Cardiac fibroblast (primary cell): ENCODE results near the gene ATP9A.
"Not testable (repeated sequence)": the region's sequence is repeated elsewhere in the genome, so short reads cannot be mapped to it uniquely, and the experiment has no call there.

Experiments
- DNase-seq, 2 donors: peaks; one replicate each; pipeline versions ENCODE4 v3.0.0 to v3.0.0-alpha.2; 2010; ENCODE audit warnings: low read depth in 2 of 2
- H3K4me3 ChIP-seq, 2 donors: replicated peaks in 1 of 2; 1 replicate in 1 of 2; 2 replicates in 1 of 2; pipeline ENCODE4 v1.5.1; 2011; ENCODE audit warnings: low read depth in 2 of 2, low read length in 2 of 2, mild to moderate bottlenecking in 2 of 2, moderate library complexity in 1 of 2
- TF ChIP-seq, protein P1 (sequence below): IDR thresholded peaks from one replicate; pipeline ENCODE4 v1.5.1; 2011; ENCODE audit warnings: low read depth, mild to moderate bottlenecking, low read length, inconsistent platforms

The ATP9A gene, protein sequence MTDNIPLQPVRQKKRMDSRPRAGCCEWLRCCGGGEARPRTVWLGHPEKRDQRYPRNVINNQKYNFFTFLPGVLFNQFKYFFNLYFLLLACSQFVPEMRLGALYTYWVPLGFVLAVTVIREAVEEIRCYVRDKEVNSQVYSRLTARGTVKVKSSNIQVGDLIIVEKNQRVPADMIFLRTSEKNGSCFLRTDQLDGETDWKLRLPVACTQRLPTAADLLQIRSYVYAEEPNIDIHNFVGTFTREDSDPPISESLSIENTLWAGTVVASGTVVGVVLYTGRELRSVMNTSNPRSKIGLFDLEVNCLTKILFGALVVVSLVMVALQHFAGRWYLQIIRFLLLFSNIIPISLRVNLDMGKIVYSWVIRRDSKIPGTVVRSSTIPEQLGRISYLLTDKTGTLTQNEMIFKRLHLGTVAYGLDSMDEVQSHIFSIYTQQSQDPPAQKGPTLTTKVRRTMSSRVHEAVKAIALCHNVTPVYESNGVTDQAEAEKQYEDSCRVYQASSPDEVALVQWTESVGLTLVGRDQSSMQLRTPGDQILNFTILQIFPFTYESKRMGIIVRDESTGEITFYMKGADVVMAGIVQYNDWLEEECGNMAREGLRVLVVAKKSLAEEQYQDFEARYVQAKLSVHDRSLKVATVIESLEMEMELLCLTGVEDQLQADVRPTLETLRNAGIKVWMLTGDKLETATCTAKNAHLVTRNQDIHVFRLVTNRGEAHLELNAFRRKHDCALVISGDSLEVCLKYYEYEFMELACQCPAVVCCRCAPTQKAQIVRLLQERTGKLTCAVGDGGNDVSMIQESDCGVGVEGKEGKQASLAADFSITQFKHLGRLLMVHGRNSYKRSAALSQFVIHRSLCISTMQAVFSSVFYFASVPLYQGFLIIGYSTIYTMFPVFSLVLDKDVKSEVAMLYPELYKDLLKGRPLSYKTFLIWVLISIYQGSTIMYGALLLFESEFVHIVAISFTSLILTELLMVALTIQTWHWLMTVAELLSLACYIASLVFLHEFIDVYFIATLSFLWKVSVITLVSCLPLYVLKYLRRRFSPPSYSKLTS

DNA sequence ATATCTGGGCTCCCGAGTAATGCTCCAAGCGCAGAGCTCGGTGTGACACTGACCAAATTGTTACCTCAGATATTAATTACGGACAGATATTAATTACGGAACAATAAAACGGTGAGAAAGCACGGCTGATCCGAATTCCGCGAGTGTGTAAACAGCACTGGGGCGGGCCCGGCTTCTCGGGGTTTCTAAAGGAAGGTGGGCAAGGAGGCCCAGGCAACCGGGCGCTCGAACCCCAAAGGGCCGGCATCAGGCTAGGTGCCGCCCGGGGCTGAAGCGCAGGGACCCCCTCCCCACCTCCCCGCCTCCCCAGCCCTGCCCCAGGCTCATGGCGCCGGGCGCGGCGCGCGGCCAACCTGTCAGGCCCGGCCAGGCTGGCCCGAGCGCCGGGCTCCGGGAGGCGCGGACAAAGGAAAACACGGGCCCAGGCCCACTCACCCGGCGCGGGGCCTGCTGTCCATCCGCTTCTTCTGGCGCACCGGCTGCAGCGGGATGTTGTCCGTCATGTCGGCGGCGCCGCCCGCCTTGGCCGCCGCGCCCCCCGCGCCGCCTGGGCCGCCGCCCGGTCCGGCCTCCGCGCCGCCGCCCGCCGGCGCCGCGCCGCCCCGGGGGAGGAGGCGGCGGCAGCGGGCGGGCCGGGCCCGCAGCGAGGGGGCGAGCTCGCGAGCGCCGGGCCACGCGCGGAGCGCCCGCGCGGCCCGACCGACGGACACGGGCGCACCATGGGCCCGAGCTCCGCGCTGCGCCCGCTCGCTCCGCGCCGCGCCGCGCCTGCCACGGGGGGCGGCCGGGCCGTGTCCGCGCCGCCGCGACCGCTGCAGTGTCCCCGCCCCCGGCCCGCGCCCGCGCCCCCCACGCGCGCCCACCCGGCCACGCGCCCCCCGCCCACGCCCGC lies at the start of gene ATP9A:
ATP9A (minus strand) TSS at position 524 of the 892 bp plus-strand sequence; CDS start at position 503, 21 bp downstream.
- TF ChIP-seq, protein P1, sequence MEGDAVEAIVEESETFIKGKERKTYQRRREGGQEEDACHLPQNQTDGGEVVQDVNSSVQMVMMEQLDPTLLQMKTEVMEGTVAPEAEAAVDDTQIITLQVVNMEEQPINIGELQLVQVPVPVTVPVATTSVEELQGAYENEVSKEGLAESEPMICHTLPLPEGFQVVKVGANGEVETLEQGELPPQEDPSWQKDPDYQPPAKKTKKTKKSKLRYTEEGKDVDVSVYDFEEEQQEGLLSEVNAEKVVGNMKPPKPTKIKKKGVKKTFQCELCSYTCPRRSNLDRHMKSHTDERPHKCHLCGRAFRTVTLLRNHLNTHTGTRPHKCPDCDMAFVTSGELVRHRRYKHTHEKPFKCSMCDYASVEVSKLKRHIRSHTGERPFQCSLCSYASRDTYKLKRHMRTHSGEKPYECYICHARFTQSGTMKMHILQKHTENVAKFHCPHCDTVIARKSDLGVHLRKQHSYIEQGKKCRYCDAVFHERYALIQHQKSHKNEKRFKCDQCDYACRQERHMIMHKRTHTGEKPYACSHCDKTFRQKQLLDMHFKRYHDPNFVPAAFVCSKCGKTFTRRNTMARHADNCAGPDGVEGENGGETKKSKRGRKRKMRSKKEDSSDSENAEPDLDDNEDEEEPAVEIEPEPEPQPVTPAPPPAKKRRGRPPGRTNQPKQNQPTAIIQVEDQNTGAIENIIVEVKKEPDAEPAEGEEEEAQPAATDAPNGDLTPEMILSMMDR, result no peak
- DNase-seq, result peak; percentile 19 to 41
- H3K4me3 ChIP-seq, result peak within 1 kb of the TSS; percentile 62 to 71

DNA sequence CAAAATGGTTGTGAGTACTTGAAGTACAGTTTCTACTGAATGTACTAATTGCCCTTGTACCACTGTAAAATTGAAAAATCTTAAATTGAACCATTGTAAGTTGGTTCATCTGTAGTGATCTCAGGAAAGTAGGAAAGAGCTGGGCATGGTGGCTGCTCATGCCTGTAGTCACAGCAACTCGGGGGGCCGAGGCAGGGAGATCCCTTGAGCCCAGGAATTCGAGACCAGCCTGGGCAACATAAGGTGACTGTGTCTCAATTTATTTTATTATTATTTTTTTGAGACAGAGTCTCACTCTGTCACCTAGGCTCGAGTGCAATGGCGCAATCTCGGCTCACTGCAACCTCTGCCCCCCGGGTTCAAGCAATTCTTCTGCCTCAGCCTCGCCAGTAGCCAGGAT lies 48.7 kb upstream of the ATP9A start:
- H3K4me3 ChIP-seq, DNase-seq: not testable (repeated sequence)

- TF ChIP-seq, protein P1, result no peak
- no peak overlapping the region for H3K4me3 ChIP-seq
- DNase-seq, result no peak
Observed at GRCh38 chr20:51815383-51816076, 47.3 kb upstream of the ATP9A start.

DNA sequence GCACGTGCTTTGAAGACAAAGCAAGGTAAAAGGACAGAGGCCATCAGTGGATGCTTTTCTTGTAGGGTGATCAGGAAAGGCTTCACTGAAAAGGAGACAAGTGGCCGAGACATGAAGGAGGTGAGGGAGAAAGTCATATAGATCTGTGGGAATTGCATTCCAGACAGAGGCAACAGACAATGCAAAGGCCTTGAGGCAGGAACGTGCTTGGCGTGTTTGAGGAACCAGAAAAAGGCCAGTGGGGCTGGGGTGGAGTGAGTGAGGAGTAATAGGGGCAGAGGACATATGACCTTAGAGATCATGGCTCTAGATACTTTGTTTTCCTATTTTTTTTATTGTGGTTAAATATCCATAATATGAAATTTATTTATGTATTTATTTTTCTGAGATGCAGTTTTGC lies 44.7 kb upstream of the ATP9A start:
- TF ChIP-seq, protein P1, result no peak
- H3K4me3 ChIP-seq, result no peak overlapping the region
- DNase-seq, result no peak

- no peak overlapping the region for H3K4me3 ChIP-seq
- no peak for DNase-seq
- TF ChIP-seq, protein P1, result no peak
Observed at GRCh38 chr20:51811514-51812128, 43.4 kb upstream of the ATP9A start.

DNA sequence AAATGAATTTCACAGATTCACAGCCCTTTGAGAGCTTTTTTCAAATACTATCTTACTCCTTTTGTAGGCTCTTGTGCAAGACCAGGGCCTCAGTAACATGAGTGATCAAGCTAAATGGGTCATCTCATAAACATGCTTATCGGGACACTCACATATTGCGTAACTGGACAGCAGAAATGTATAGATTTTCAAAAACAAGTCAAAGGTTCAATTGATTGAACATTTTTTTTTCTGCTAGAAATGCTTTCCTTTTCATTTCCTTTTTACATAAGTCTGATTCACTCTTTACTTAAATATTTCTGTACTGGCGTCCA lies 42.8 kb upstream of the ATP9A start:
- TF ChIP-seq, protein P1, result no peak
- H3K4me3 ChIP-seq, result no peak overlapping the region
- DNase-seq, result peak; percentile 32 to 38
